Kidney capillary endothelial cell (primary cell): ENCODE data around the gene POLR1A.
A peak's percentile ranks its signal among the peaks of the same experiment; 100 is the strongest.

Experiments used
- DNase-seq: peaks from one replicate; pipeline ENCODE4 v3.0.0-alpha.2; 2018; ENCODE audit warnings: low spot score

POLR1A gene

DNA sequence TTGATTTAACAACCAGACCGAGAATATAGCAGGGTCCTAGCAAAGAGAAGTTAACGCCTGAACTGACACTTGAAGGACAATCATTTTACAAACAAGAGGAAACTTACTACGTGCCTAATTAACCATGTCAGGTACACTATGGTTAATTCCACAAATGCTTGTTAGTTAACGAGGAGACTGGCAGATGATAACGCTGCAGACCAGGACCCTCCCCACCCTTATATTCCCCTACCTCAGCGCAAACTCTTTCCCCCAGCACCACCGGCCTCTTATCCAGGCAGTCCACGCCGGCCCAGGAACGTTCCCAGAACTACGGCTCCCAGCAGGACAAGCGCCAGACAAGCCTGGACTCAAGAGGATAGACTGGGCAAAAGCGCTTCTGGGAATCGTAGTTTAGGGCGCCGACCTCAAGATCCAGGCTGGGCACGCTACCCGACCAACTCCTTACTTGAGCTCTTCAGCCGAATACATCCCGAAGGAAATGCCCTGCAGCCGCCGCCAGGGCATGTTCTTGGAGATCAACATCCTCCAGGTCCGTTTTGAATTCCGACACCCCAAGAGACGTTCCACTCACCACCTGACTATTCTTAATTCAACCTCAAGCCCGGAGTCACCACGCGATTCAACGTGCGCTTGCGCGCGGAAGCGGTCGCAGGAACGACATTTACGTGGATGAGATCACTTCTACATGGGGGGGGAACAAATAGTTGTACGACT lies at the start of gene POLR1A:
Gene POLR1A (minus strand): TSS at position 635 of the 717 bp plus-strand sequence. CDS start 110 bp downstream, at position 525.
- DNase-seq = peak; percentile 89

- no peak for DNase-seq
Measured at GRCh38 chr2:86150502-86150901, 44.8 kb upstream of the POLR1A start.

DNA sequence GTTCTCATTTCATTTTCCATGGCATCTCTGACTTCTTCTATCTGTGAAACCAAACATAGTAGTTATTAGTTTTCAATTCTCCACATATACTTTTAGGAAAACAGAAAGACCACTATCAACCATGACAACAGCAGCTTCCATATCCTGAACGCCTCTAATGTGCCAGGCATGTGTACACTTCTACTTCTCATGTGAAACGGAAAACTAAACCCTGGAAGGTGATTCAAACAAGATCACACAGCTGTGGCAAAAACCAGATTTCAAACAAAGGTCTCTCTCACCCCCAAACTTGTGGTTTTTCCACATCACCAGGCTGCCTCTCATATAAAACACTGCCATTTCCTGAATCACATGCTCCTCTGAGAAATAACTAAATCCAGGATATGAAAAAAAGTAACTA lies 42.1 kb upstream of the POLR1A start:
- no peak for DNase-seq

- DNase-seq = no peak
Measured at GRCh38 chr2:86143926-86144685, 38.4 kb upstream of the POLR1A start.

DNA sequence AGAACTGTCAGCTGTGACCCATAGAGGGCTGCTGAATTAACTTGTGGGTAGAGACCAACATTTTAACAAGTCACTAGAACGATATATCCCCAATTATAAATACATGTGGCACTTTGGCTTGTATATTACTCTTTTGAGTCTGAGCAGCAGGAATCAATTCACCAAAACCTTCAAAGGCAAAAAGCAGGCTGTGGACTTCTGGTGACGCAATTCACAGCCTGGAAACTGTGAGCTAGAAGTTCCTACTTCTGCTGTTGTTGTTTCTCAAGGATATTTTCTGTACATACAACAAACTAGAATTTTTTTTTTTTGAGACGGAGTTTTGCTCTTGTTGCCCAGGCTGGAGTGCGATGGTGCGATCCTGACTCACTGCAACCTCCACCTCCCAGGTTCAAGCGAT lies 37.6 kb upstream of the POLR1A start:
- DNase-seq = no peak

DNA sequence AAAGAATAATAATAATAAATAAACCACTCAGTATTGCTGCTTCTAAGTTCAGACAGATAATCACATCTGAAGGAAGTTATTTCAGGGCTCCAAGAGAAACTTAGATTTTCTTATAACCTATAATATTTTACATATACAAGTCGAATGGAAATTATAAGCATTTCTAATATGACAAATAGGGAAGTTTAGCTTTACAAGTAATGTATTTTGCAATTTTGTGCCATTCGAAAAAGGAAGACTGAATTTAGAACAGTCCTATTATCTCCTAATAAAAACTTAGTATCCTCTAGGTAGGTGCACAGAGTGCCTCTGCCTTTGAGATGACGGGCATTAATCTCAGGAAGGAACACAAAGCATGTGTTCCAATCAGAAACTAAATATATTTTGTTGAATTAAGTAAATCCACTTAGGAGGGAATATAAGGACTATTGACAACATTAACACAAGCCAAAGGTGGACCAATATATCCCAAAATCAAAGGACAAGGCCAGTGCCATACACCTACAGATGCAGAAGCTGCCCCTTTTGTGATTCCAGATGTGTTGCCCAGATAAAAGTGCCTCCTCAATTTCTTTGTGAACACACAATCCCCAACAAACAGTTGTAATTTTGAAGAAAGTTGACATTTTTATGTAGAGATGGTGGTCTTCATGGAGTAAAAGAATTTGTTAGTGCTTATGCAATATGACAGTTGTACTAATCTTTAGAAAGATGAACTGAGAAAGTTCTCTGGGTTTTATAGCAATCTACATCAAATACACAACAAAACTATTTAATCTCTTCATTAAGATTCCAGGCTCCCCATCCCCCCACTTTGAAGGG lies 37.0 kb upstream of the POLR1A start:
- no peak for DNase-seq

- no peak for DNase-seq
Measured at GRCh38 chr2:86140969-86141392, 35.3 kb upstream of the POLR1A start.

DNA sequence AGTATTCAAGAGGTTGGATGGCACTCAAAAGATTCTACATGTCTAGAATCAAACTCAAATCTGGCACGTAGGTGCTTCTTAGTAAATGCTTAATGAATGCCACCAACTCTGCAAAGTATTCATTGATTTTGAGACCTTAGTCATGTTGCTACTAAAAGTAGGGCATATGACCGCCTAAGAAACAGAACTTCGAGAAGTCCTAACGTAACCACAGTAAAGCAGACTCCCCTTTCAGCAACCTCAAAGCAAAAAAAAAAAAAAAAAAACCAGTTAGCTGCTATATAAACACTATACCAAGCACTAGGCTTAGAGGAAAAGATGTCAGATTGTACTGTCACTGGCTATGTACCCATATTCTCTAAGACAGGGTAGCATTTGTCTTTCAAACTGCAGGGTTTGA lies 34.3 kb upstream of the POLR1A start:
- DNase-seq = no peak

DNA sequence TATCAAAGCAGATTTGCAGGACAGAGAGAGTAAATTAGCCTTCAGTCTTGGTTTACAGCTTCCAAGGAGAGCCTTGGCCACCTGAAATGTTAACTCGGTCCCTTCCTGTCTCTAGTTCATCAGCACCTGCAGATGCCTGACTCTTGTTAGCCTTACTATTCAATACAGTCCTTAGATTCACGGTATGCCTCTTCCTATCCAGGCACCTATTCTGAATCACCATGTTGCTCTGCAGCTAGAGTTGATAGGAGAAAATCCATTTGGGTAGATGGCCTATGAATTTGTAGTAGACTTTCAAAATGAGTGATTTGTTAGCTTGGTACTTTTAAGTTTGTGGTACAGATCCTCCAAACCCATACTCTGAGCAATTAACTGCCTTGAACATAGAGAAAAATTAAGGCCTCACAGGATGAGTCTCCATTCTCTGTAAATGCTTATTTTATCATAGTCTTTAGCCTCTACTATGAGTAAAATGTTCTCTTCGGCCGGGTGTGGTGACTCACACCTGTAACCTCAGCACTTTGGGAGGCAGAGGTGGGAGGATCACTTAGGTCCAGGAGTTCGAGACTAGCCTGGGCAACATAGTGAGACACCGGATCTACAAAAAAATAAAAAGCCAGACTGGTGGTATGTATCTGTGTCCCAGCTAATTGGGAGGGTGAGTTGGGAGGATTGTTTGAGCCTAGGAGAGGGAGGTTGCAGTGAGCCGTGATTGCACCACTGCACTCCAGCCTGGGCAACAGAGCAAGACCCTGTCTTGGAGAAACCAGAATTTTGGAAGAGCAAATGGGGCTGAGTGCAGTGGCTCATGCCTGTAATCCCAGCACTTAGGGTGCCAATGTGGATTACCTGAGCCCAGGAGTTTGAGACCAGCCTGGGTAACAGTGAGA lies 33.3 kb upstream of the POLR1A start:
- no peak for DNase-seq

DNA sequence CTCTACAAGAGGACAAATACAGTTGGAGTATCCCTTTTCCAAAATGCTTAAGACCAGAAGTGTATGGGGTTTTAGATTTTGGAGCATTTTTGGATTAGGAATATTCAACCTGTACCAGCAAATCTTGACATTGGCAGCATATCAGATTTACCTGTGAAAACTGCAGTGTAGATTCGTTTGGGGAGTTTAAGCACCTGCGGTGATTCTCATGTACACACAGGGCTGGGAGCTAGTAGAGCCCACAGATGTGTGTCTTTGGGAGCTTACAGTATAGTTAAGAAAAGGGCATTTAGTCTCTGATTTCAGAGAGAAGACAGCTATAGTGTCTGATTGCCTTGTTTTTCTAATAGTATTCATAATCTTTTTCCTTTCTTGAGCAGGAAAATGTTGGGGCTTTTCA lies 30.5 kb upstream of the POLR1A start:
- DNase-seq = no peak

DNA sequence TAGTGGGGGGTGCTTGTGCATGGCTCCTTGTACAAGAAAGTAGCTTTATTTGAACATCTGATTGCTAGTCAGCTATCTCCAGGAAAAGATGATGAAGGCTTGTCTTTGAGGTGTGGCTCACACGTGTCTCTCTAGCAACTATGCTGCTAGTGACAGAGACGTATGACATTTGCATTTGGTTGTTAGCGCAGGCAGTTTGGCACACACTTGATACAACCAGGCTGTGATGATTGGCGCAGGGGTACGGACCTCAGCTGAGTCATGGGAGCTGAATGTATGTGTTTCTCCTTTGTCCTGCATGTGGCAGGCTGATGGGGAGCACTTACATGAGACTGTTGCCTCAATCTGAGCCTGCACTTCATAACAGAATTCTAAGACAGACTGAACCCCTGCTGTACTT lies 30.0 kb upstream of the POLR1A start:
- no peak for DNase-seq

DNA sequence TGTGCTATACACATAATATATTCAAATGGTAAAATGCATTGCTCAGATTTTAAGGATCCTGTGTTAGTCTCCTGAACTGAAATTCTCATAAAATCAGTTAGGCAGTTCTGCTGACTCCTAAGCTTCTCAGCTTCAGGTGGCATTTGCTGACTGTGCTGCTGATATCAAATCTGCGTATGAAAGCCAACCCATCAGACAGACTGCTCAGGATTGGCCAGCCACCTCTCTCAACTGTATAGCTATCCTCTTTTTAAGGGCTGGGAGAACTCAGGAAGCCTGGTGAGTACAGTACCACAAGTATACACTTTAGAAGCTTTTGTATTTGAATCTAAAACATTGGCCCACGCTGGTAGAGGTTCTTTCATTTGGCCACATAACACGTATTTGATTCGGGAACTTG lies 29.0 kb upstream of the POLR1A start:
- DNase-seq = no peak

DNA sequence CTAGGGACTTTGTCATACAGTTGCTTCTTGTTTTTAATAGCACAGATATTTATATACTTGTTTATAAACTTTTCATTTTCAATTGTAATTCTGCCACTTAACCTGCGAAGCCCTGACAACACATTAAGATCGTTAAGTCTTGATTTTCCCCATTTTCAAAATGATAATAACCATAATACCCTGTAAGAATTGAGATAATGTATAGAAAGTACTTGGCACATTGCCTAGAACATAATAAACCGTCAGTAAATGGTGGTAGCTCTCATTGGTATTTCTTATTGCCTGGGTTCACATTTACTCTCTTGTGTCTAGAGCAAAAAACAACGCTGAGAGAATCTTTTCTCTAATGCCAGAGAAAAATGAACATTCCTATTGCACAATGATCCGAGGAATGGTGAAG lies 19.0 kb upstream of the POLR1A start:
- DNase-seq = no peak

- DNase-seq = peak; percentile 57
Measured at GRCh38 chr2:86123328-86123925, 17.7 kb upstream of the POLR1A start.

DNA sequence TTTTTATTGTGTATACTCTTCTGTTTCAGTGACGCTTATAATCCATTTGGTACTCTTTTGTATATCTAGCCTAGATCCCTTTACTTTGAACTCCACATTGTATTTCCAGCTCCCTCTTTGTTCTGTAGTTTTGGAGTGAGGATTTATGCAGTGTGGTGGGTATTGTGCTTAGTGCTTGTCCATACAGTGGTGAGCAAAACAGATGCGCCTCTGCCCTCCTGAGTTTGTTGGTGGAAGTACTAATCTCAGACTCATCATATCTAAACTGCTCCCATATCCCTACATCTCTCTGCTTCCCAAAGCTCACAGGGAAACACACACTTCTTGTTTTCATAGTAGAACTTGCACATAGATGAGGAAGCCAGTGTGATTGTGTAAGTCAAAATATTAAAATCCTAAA lies 12.4 kb upstream of the POLR1A start:
- no peak for DNase-seq

DNA sequence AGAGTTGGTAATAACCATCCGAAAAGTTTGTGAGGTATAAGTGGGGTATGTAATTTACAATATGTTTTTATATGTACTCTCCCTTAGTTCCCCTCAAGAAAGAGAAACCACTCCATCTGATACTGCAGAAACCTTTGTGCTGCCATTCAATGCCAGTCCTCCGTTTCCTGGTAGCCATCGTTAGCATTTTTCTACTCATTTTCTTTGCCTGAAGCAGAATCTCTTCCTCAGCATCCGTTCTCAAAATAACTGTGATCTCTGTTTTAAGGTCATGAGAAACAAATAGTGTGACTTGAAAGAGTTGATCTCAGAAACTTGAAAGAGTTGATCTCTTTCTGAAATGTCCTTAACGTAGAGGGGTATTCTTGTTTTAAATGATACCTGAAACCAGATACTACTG lies 1.3 kb upstream of the POLR1A start:
- peak; percentile 26 for DNase-seq

GRCh38 chr2:86105969-86106945 lies 571 bp upstream of the POLR1A start, which contains the start of gene PTCD3:
Gene PTCD3 (plus strand): TSS chr2:86106235. CDS start chr2:86106248, 13 bp downstream.
- DNase-seq = peak; percentile 97

DNA sequence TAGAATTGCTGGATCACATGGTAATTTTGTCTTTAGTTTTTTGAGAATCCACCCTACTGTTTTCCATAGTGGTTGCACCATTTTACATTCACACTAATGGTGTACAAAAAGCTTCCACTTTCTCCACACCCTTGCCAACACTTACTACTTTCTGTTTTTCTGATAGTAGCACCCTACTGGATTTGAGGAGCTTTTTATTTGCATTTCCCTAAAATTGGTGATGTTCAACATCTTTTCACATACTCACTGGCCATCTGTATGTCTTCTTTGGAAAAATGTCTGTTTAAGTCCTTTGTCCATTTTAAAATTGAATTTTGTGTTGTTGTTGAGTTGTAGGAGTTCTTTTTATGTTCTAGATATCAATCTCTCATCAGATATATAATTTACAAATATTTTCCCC lies 3.5 kb downstream of the POLR1A start:
- no peak for DNase-seq

GRCh38 chr2:86097913-86098312 lies 7.8 kb downstream of the POLR1A start:
- no peak for DNase-seq
